Spleen (tissue), 11 donors: Measurements from ENCODE around the gene IL26. TPM values are rescaled to one million over a fixed set of nuclear protein-coding genes. Genes with fewer than 3 reads are reported as not detected.

ENCODE experiments used
- DNase-seq: peaks from one replicate; pipeline ENCODE4 v3.0.0-alpha.2; 2020
- H3K27ac ChIP-seq, 8 donors: fragments of 200-600 bp; sonication (generic) in 7 of 8; 1 replicate in 4 of 8; 2 replicates in 4 of 8; pipeline versions ENCODE4 v1.5.0 to v1.8.0; 2016 to 2021; ENCODE audit warnings: inconsistent platforms in 4 of 8, mild to moderate bottlenecking in 4 of 8, moderate library complexity in 1 of 8
- H3K27me3 ChIP-seq, 7 donors: fragments of 200-600 bp; sonication (generic) in 6 of 7; replicated peaks in 1 of 7; 1 replicate in 4 of 7; 2 replicates in 3 of 7; pipeline versions ENCODE4 v1.5.0 to v1.8.0; 2016 to 2021; ENCODE audit warnings: inconsistent platforms in 3 of 7, mild to moderate bottlenecking in 1 of 7
- H3K36me3 ChIP-seq, 6 donors: fragments of 200-600 bp; sonication (generic) in 5 of 6; 1 replicate in 4 of 6; 2 replicates in 2 of 6; pipeline versions ENCODE4 v1.5.0 to v1.8.0; 2016 to 2021; ENCODE audit warnings: inconsistent platforms in 2 of 6
- H3K4me1 ChIP-seq, 6 donors: fragments of 200-600 bp; sonication (generic) in 5 of 6; 1 replicate in 3 of 6; 2 replicates in 3 of 6; pipeline versions ENCODE4 v1.5.0 to v1.8.0; 2016 to 2021; ENCODE audit warnings: inconsistent platforms in 3 of 6
- H3K4me3 ChIP-seq, 8 donors: fragments of 200-600 bp; sonication (generic) in 7 of 8; 1 replicate in 4 of 8; 2 replicates in 4 of 8; pipeline versions ENCODE4 v1.5.0 to v1.8.0; 2016 to 2021; ENCODE audit warnings: inconsistent platforms in 4 of 8, mild to moderate bottlenecking in 4 of 8, moderate library complexity in 2 of 8
- H3K9me3 ChIP-seq, 8 donors: fragments of 200-600 bp; sonication (generic) in 7 of 8; 1 replicate in 4 of 8; 2 replicates in 4 of 8; pipeline versions ENCODE4 v1.5.0 to v1.8.0; 2016 to 2021; ENCODE audit warnings: inconsistent platforms in 4 of 8
- CTCF ChIP-seq, 11 experiments: fragments of 200-600 bp in 7 of 11; fragments of 450-650 bp in 4 of 11; sonication (generic) in 4 of 11; IDR thresholded peaks in 8 of 11; conservative IDR thresholded peaks in 3 of 11; 1 replicate in 7 of 11; 2 replicates in 4 of 11; pipeline versions ENCODE4 v1.4.0 to v1.8.0; 2016 to 2021; ENCODE audit warnings: antibody characterized with exemption in 11 of 11, inconsistent platforms in 4 of 11, mild to moderate bottlenecking in 1 of 11
- POLR2A ChIP-seq, 3 donors: fragments of 450-650 bp; IDR thresholded peaks; one replicate each; pipeline ENCODE4 v1.5.1; 2017; ENCODE audit warnings: antibody characterized with exemption in 3 of 3, mild to moderate bottlenecking in 1 of 3
- POLR2AphosphoS5 ChIP-seq, 3 donors: sonication (generic); formaldehyde crosslinking; IDR thresholded peaks; one replicate each; pipeline ENCODE4 v1.5.1; 2017; ENCODE audit warnings: antibody characterized with exemption in 3 of 3
- WGBS, 5 donors: extraction: QIAGEN DNeasy Blood & Tissue Kit in 3 of 5; methylation state at CpG; one replicate each; pipeline versions ENCODE4 v1.1.5 to v1.1.7; 2013 to 2018; 5-methylcytosine and 5-hydroxymethylcytosine counted together
- intact Hi-C: fragments of 100-400 bp; cut with DNase I; formaldehyde crosslinking; loops from one replicate; pipeline ENCODE4 v1.15.0; 2023; ENCODE audit warnings: low total_unique reads
- polyA plus RNA-seq, 3 donors: library from polyadenylated mRNA; stranded (reverse); fragments of 200-250 nt; gene quantifications; one replicate each; pipeline ENCODE4 v1.2.1, GENCODE V29; 2013
- total RNA-seq, 7 donors: library from RNA; depleted of rRNA in 3 of 7; stranded (reverse); fragments of >200 nt in 3 of 7; fragmentation: NEBNext Ultra II Directional in 4 of 7; extraction: Animal tissue kit (Norgen Biotek cat#: 25700) in 4 of 7; gene quantifications; one replicate each; pipeline versions ENCODE4 v1.1.0 to v1.2.1, GENCODE V29; 2016 to 2021
- donor health status: healthy with polysubstance abuse.
- donor health status: DM: no; HTN: no; CAD: no; lungs with moderate emphysema.
- donor health status: DM: no; HTN: no; CAD: no.
- donor health status: Bipolar disorder and iron deficiency.
- donor health status: healthy.
- donor health status: DM: no; HTN: no; CAD: no.
- donor health status: DM: yes; HTN: yes; CAD: no.

The IL26 gene
- total and polyA plus RNA-seq, 10 donors, result 0.27 TPM; not detected in 9

GRCh38 chr12:68247785-68248184 lies 22.2 kb upstream of the IL26 start:
- Histone ChIP-seq H3K4me3 (no peak overlapping the region), H3K4me1 (no peaks in the 10 kb centered on the region), H3K36me3 (no peaks in the 10 kb centered on the region), H3K27me3 (no peaks in the 10 kb centered on the region), H3K9me3 (no peaks in the 10 kb centered on the region), H3K27ac (no peak overlapping the region)
- no peak for DNase-seq
- intact Hi-C loops, result no loop called here
- TF ChIP-seq POLR2AphosphoS5 (IDR thresholded peaks at IDR 0.05) (no peak), CTCF (IDR thresholded peaks at IDR 0.05 in 8 of 11, conservative IDR thresholded peaks at IDR 0.05 in 3 of 11) (no peak), POLR2A (IDR thresholded peaks at IDR 0.05) (no peak)

GRCh38 chr12:68246350-68246749 lies 20.7 kb upstream of the IL26 start:
- WGBS, 5 donors, result 89 to 97% (median 94%) methylated on average over 6 of the region's 6 CpGs
- no peaks in the 10 kb centered on the region for H3K27me3 ChIP-seq
- H3K4me1 ChIP-seq, result peaks cover 0 to 5% (median 3%) of the 10 kb centered on the region in 6 donors
- TF ChIP-seq POLR2AphosphoS5 (IDR thresholded peaks at IDR 0.05) (no peak), CTCF (IDR thresholded peaks at IDR 0.05 in 8 of 11, conservative IDR thresholded peaks at IDR 0.05 in 3 of 11) (no peak), POLR2A (IDR thresholded peaks at IDR 0.05) (no peak)
- intact Hi-C loops, result no loop called here
- no peak overlapping the region for H3K27ac ChIP-seq
- H3K4me3 ChIP-seq, result no peak overlapping the region
- H3K9me3 ChIP-seq, result no peaks in the 10 kb centered on the region
- no peaks in the 10 kb centered on the region for H3K36me3 ChIP-seq
- no peak for DNase-seq

- H3K4me1 ChIP-seq, result peaks cover 0 to 13% (median 12%) of the 10 kb centered on the region in 6 donors
- DNase-seq, result no peak
- no peaks in the 10 kb centered on the region for H3K36me3 ChIP-seq
- no peak overlapping the region for H3K4me3 ChIP-seq
- intact Hi-C loops, result no loop called here
- H3K27me3 ChIP-seq, result no peaks in the 10 kb centered on the region
- WGBS, 5 donors, result 65 to 73% (median 69%) methylated on average over 6 of the region's 6 CpGs
- TF ChIP-seq POLR2A (IDR thresholded peaks at IDR 0.05) (no peak), CTCF (IDR thresholded peaks at IDR 0.05 in 8 of 11, conservative IDR thresholded peaks at IDR 0.05 in 3 of 11) (no peak), POLR2AphosphoS5 (IDR thresholded peaks at IDR 0.05) (no peak)
- no peaks in the 10 kb centered on the region for H3K9me3 ChIP-seq
- no peak overlapping the region for H3K27ac ChIP-seq
Observed at GRCh38 chr12:68245180-68246021, 19.8 kb upstream of the IL26 start.

- Histone ChIP-seq H3K36me3 (no peaks in the 10 kb centered on the region), H3K27ac (no peak overlapping the region), H3K4me3 (no peak overlapping the region), H3K4me1 (peaks cover 0 to 18% (median 12%) of the 10 kb centered on the region in 6 donors), H3K9me3 (no peaks in the 10 kb centered on the region), H3K27me3 (no peaks in the 10 kb centered on the region)
- no peak for DNase-seq
- TF ChIP-seq POLR2AphosphoS5 (IDR thresholded peaks at IDR 0.05), result no peak
- TF ChIP-seq POLR2A (IDR thresholded peaks at IDR 0.05), result no peak
- TF ChIP-seq CTCF (IDR thresholded peaks at IDR 0.05 in 8 of 11, conservative IDR thresholded peaks at IDR 0.05 in 3 of 11), result no peak
- intact Hi-C loops, result no loop called here
Observed at GRCh38 chr12:68242777-68243176, 17.2 kb upstream of the IL26 start.
